Mucosa of rectum (tissue), 2 donors: Measurements from ENCODE around the gene NDUFS3.
"Not testable (repeated sequence)": the region's sequence is repeated elsewhere in the genome, so short reads cannot be mapped to it uniquely, and the experiment has no call there.

Experiments used
- H3K27ac ChIP-seq, 2 donors: one replicate each; pipeline ENCODE4 v1.7.0; 2013; ENCODE audit warnings: inconsistent platforms in 2 of 2, low read depth in 2 of 2, low read length in 2 of 2
- H3K27me3 ChIP-seq, 2 donors: one replicate each; pipeline ENCODE4 v1.7.0; 2013; ENCODE audit warnings: low read length in 2 of 2; ENCODE audit not compliant: control insufficient read depth in 2 of 2, insufficient read depth in 2 of 2
- H3K36me3 ChIP-seq, 2 donors: one replicate each; pipeline ENCODE4 v1.7.0; 2013; ENCODE audit warnings: low read length in 2 of 2; ENCODE audit not compliant: control insufficient read depth in 2 of 2, insufficient read depth in 2 of 2
- H3K4me1 ChIP-seq, 2 donors: one replicate each; pipeline ENCODE4 v1.7.0; 2013; ENCODE audit warnings: low read length in 2 of 2, mild to moderate bottlenecking in 1 of 2; ENCODE audit not compliant: control insufficient read depth in 2 of 2, insufficient read depth in 2 of 2
- H3K4me3 ChIP-seq, 2 donors: one replicate each; pipeline ENCODE4 v1.7.0; 2013; ENCODE audit warnings: low read length in 2 of 2
- H3K9ac ChIP-seq, 2 donors: one replicate each; pipeline ENCODE4 v1.7.0; 2013; ENCODE audit warnings: low read length in 2 of 2, low read depth in 1 of 2, mild to moderate bottlenecking in 1 of 2
- H3K9me3 ChIP-seq, 2 donors: one replicate each; pipeline ENCODE4 v1.7.0; 2013; ENCODE audit warnings: low read length in 2 of 2; ENCODE audit not compliant: control insufficient read depth in 2 of 2
- donor health status: healthy.
- donor health status: Normal muscosa, but diverticular disease.

Gene NDUFS3

DNA sequence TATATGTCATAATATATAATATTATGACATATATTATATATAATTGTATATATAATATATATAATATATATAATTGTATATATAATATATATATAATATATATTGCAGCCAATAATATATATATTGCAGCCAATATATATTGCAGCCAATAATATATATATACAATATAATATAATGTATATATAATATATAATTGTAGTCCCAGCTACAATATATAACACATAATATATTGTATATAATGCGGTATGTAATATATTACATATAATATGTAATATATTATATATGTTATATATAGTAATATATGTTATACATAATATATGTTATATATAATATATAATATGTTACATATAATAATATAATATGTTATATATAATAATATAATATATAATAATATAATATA lies 20.2 kb upstream of the NDUFS3 start:
- Histone ChIP-seq H3K9ac (no peak overlapping the region), H3K9me3 (no peaks in the 10 kb centered on the region), H3K36me3 (no peaks in the 10 kb centered on the region), H3K4me3 (no peak overlapping the region), H3K27me3 (no peaks in the 10 kb centered on the region), H3K27ac (no peak overlapping the region), H3K4me1 (no peaks in the 10 kb centered on the region)

DNA sequence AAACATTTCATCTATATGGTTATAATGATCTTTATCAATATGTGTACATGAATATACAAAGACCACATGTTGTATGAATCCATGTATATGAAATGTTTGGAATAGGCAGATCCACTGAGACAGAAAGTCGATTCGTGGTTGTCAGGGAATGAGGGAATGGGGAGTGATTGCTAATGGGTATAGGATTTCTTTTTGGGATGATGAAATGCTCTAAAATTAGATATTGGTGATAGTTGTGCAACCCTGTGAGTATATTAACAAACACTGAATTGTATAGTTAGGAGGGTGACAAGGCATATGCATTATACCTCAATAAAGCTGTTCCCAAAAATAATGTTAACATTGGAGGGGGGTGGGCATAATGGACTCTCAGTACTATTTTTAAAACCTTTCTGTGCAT lies 18.4 kb upstream of the NDUFS3 start:
- no peak overlapping the region for H3K27ac ChIP-seq
- H3K4me1 ChIP-seq = peaks cover 5 to 6% of the 10 kb centered on the region in 2 donors
- no peaks in the 10 kb centered on the region for H3K9me3 ChIP-seq
- H3K27me3 ChIP-seq = no peaks in the 10 kb centered on the region
- no peak overlapping the region for H3K9ac ChIP-seq
- no peak overlapping the region for H3K4me3 ChIP-seq
- H3K36me3 ChIP-seq = no peaks in the 10 kb centered on the region

DNA sequence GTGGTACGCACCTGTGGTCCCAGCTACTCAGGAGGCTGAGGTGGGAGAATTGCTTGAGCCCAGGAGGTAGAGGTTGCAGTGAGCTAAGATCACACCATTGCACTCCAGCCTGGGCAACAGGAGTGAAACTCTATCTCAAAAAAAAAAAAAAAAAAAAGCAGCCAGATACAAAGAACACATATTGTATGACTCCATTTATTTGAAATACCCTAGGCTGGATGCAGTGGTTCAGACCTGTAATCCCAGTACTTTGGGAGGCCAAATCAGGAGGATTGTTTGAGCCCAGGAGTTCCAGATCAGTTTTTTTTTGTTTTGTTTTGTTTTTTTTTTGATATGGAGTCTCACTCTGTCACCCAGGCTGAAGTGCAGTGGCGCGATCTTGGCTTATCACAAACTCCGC lies 16.5 kb upstream of the NDUFS3 start:
- H3K9me3 ChIP-seq, H3K27ac ChIP-seq, H3K27me3 ChIP-seq, H3K4me3 ChIP-seq, H3K36me3 ChIP-seq, H3K9ac ChIP-seq, H3K4me1 ChIP-seq: not testable (repeated sequence)

DNA sequence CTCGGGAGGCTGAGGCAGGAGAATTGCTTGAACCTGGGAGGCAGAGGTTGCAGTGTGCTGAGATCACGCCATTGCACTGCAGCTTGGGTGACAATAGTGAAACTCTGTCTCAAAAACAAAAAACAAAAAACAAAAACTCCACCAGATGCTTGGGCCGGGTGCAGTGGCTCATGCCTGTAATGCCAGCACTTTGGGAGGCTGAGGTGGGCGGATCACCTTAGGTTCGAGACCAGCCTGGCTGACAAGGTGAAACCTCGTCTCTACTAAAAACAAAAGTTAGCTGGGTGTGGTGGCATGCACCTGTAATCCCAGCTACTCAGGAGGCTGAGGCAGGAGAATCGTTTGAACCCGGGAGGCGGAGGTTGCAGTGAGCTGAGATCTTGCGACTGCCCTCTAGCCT lies 14.5 kb upstream of the NDUFS3 start:
- not testable (repeated sequence) for H3K4me3 ChIP-seq, H3K4me1 ChIP-seq, H3K27ac ChIP-seq, H3K9me3 ChIP-seq, H3K36me3 ChIP-seq, H3K9ac ChIP-seq, H3K27me3 ChIP-seq

DNA sequence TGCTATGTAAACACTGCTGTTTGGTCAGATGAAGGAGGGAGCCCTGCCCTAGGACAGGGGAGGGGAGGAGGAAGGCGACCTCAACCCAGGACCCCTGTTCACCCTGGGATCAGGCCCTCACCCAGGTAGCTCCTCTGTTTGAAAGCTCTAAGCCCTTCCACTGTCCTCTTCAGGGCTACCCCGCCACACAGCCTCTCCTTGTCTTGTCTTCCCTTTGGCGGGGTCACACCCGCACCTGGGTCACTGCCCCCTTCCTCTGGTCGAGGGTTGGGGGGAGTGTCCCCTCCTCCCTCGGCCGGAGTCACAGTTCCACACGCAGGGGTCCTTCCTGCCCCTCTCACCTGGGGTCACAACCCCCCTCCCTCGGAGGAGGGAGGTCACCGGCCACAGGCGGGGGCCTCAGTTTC lies 13.9 kb upstream of the NDUFS3 start:
- Histone ChIP-seq H3K9me3 (no peaks in the 10 kb centered on the region), H3K27ac (peak overlapping the region; percentile 13 to 38), H3K27me3 (no peaks in the 10 kb centered on the region), H3K36me3 (peaks cover 0 to 5% of the 10 kb centered on the region in 2 donors), H3K9ac (peak overlapping the region; percentile 71 to 91), H3K4me3 (peak overlapping the region; percentile 85 to 89), H3K4me1 (peaks cover 5 to 6% of the 10 kb centered on the region in 2 donors)

DNA sequence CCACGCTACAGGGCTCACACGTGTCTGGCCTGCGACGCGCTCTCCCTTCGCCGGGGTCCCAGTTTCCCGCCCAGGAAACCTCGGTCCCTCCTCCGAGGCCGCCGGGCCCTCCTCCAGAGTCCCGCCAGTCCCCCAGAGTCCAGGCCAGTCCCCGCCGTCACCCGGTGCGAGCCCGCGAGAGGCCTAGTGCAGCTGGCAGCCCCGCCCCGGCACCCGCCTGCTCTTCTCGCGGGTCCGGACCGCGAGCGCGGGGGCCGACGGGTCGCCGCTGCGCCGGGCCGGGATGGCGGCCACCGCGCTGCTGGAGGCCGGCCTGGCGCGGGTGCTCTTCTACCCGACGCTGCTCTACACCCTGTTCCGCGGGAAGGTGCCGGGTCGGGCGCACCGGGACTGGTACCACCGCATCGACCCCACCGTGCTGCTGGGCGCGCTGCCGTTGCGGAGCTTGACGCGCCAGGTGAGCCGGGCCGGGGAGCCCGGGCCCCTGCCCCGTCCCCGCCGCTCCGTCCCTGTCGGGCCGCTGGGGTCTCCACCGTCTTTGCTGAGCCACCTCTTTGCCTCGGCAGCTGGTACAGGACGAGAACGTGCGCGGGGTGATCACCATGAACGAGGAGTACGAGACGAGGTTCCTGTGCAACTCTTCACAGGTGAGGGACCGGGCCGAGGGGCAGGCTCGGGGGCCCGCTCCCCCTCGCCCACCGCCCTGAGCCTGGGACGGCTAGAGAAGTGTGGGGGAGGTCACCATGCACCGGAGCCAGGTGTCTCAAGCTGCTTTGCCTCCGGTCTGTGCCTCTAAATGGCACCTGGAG lies 13.3 kb upstream of the NDUFS3 start, which contains the start of gene PTPMT1:
Gene PTPMT1 (plus strand): TSS at position 260 of the 809 bp plus-strand sequence. CDS start 24 bp downstream, at position 284.
- Histone ChIP-seq H3K9ac (peak within 1 kb of the TSS; percentile 80 to 91), H3K27me3 (no peaks in the 10 kb centered on the region), H3K9me3 (no peaks in the 10 kb centered on the region), H3K36me3 (peaks cover 0 to 8% of the 10 kb centered on the region in 2 donors), H3K27ac (peak within 1 kb of the TSS; percentile 43 to 44), H3K4me1 (peaks cover 5 to 6% of the 10 kb centered on the region in 2 donors), H3K4me3 (peak within 1 kb of the TSS; percentile 85 to 89)

DNA sequence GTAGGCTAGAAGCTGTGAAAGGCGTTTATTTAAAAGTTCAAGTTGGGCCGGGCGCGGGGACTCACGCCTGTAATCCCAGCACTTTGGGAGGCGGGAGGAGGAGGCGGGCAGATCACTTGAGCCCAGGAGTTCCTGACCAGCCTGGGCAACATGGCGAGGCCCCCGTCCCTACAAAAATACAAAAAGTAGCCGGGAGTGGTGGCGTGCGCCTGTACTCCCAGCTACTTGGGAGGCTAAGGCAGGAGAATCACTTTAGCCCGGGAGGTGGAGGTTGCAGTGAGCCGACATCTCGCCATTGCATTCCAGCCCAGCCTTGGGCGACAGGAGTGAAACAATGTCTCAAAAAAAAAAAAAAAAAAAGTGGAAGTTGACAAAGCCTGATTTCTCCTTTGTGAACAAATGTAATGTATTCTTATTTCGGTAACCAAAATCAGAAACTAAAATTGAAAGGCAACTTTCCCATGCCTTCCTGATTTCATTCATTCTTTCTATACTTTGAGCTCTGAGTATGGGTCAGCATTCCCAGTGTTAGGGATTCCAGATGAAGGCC lies 12.7 kb upstream of the NDUFS3 start:
- Histone ChIP-seq H3K4me3 (peak overlapping the region; percentile 85 to 89), H3K9ac (peak overlapping the region; percentile 80 to 91), H3K27ac (peak overlapping the region in 1 of 2 donors; percentile 43)

DNA sequence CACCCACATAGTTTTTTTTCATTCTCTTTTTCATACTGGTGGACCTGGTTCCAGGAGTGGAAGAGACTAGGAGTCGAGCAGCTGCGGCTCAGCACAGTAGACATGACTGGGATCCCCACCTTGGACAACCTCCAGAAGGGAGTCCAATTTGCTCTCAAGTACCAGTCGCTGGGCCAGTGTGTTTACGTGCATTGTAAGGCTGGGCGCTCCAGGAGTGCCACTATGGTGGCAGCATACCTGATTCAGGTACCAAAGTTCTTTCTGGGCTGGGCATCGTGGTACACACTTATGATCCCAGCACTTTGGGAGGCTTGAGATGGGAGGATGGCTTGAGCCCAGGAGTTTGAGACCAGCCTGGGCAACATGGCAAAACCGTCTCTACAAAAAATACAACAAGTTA lies 9.2 kb upstream of the NDUFS3 start:
- Histone ChIP-seq H3K9me3 (no peaks in the 10 kb centered on the region), H3K27ac (no peak overlapping the region), H3K4me1 (peaks cover 5 to 6% of the 10 kb centered on the region in 2 donors), H3K36me3 (peaks cover 31 to 37% of the 10 kb centered on the region in 2 donors), H3K9ac (no peak overlapping the region), H3K4me3 (no peak overlapping the region), H3K27me3 (no peaks in the 10 kb centered on the region)

More for the DNA sequence above, 12.7 kb upstream of the NDUFS3 start:
- H3K9me3 ChIP-seq = no peaks in the 10 kb centered on the region
- peaks cover 5 to 6% of the 10 kb centered on the region in 2 donors for H3K4me1 ChIP-seq
- no peaks in the 10 kb centered on the region for H3K27me3 ChIP-seq
- peaks cover 7 to 11% of the 10 kb centered on the region in 2 donors for H3K36me3 ChIP-seq

DNA sequence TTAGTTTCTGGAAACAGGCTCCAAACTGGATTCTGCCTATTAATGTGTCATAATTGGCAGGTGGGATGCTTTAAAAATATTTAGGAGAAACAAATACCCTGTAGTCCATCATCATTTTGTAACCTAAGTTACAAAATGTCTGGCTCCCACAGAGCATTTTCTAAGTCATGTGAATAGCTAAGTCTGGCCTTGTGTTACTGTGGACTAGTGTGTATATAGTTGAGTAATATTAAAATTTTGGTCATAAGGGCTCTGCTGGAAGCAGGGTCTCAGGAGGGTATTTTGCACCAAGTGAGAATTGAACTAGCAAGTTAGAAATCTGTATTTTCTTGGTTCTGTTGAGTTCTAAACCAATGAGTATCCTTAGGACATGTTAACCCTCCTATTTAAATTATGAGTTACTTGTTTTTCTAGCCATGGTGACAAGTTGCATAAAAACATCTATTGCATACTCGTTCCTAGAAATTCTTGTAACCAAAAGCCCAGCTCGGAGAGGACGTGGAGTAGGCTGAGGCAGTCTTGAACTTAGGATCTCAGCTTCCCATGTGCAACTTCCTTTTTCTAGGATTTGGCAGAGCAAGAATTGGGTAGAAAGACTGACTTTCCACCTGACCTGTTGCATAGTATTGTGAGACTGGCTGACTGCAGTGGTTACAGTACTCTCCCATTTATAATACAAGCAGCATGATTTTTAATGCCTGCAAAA lies 8.1 kb upstream of the NDUFS3 start:
- H3K27me3 ChIP-seq = no peaks in the 10 kb centered on the region
- H3K27ac ChIP-seq = no peak overlapping the region

DNA sequence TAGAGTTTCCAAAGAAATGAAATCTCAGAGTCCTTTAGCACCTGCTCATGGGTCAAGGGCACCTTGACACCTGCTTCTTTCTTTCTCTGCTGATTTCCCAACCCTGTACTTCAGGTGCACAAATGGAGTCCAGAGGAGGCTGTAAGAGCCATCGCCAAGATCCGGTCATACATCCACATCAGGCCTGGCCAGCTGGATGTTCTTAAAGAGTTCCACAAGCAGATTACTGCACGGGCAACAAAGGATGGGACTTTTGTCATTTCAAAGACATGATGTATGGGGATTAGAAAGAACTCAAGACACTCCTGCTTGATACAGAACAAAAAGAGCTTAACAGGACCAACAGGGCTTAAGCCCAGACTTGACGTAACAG lies 7.5 kb upstream of the NDUFS3 start:
- Histone ChIP-seq H3K27ac (no peak overlapping the region), H3K36me3 (peaks cover 31 to 40% of the 10 kb centered on the region in 2 donors), H3K27me3 (no peaks in the 10 kb centered on the region)

More for the DNA sequence above, 8.1 kb upstream of the NDUFS3 start:
- peaks cover 31 to 40% of the 10 kb centered on the region in 2 donors for H3K36me3 ChIP-seq
- H3K9me3 ChIP-seq = no peaks in the 10 kb centered on the region
- H3K9ac ChIP-seq = no peak overlapping the region
- H3K4me1 ChIP-seq = no peaks in the 10 kb centered on the region
- H3K4me3 ChIP-seq = no peak overlapping the region

More for the DNA sequence above, 7.5 kb upstream of the NDUFS3 start:
- Histone ChIP-seq H3K9me3 (no peaks in the 10 kb centered on the region), H3K9ac (no peak overlapping the region), H3K4me3 (no peak overlapping the region), H3K4me1 (no peaks in the 10 kb centered on the region)
